Measurements from ENCODE around the gene RIMKLA. TPM values are rescaled to one million over a fixed set of nuclear protein-coding genes. Genes with fewer than 3 reads are reported as not detected.
A peak's percentile ranks its signal among the peaks of the same experiment; 100 is the strongest.

RIMKLA gene
- total and polyA plus RNA-seq, 2 of the 13 experiments (the other 11 are each of a cell fraction or from before 2014, with no cell fraction given) = 2.5 to 3.8 TPM

DNA sequence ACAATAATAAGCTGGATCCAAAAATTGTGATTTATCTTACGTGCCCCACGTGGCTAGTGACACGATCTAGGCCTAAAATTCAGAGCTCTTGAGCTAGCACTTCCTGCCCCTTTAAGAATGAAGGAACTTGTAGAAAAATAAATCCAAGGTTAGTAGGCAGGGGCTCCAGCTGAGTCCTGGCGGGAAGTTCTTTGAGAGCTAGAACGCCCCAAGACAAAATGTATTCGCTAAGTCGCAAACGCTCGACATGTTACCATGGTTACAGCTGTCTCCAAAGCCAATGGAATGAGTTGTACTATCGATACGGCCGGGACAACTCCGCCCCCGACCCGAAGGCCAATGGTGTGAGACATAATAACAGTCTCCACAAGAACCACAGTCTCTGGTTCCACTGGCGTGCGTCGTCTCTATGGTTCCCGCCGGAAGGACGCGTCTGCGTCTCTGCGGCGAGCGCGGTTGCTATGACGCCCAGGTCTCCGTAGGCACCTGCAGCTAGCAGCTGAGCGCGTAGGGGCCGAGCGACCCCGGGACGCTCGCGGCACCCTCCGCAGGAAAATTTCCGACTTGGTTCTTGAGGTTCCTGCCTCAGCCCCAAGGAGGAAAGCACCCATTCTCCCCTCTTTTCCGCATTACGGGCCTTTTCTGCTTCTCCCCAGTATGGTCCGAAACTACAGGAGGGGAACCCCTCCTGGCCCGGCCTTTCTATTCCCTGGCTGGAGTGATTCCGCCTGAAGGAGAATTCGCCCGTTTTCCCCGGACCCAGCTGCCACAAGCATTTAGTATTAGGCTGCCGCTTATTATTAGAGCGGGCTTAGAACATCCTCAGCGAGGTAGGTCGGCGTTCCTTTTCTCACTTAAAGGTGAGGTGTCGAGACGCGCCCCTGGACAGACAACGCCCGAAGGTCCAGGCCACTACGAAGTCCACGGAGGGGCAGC lies 82.5 kb downstream of the RIMKLA start, which contains the start of gene CCDC30 (continued):
- TF ChIP-seq ZHX1 (CRISPR knock-in tag; IDR thresholded peaks at IDR 0.05; ENCODE audit: low read depth) (0 out of 2 replicates have a peak, but pooled peaks have one; percentile 42), ZNF788 (CRISPR knock-in tag; IDR thresholded peaks at IDR 0.05; ENCODE audit: borderline replicate concordance) (peak; percentile 55; the same call in 1 of the 2 replicates), ZNF839 (CRISPR knock-in tag; IDR thresholded peaks at IDR 0.05; ENCODE audit: borderline replicate concordance) (no peak), ZBTB26 (CRISPR knock-in tag; IDR thresholded peaks at IDR 0.05; ENCODE audit: borderline replicate concordance) (no peak), NFKBIZ (CRISPR knock-in tag; IDR thresholded peaks at IDR 0.05) (no peak), HOXA5 (CRISPR knock-in tag; IDR thresholded peaks at IDR 0.05) (no peak), ZNF891 (CRISPR knock-in tag; IDR thresholded peaks at IDR 0.05) (no peak; the same call in 1 of the 2 replicates), TBX3 (IDR thresholded peaks at IDR 0.05; ENCODE audit: borderline replicate concordance) (no peak), SRY (CRISPR knock-in tag; IDR thresholded peaks at IDR 0.05) (no peak), CENPT (CRISPR knock-in tag; IDR thresholded peaks at IDR 0.05; ENCODE audit: low read depth) (no peak), ISL2 (CRISPR knock-in tag; IDR thresholded peaks at IDR 0.05) (no peak), ZNF180 (CRISPR knock-in tag; IDR thresholded peaks at IDR 0.05; ENCODE audit: borderline replicate concordance, low read depth) (no peak), FOXJ3 (CRISPR knock-in tag; IDR thresholded peaks at IDR 0.05; ENCODE audit: borderline replicate concordance) (no peak), KDM3A (CRISPR knock-in tag; IDR thresholded peaks at IDR 0.05; ENCODE audit: low read depth) (no peak), ATM (IDR thresholded peaks at IDR 0.05; ENCODE audit: borderline replicate concordance) (no peak), IRF9 (CRISPR knock-in tag; IDR thresholded peaks at IDR 0.05; ENCODE audit: borderline replicate concordance) (no peak), ATRX (CRISPR knock-in tag; IDR thresholded peaks at IDR 0.05; ENCODE audit: borderline replicate concordance) (no peak), SNAPC5 (CRISPR knock-in tag; IDR thresholded peaks at IDR 0.05; ENCODE audit: borderline replicate concordance) (no peak), HNF1B (CRISPR knock-in tag; IDR thresholded peaks at IDR 0.05) (peak; percentile 64; the same call in 1 of the 2 replicates)
- TF ChIP-seq, protein P1, sequence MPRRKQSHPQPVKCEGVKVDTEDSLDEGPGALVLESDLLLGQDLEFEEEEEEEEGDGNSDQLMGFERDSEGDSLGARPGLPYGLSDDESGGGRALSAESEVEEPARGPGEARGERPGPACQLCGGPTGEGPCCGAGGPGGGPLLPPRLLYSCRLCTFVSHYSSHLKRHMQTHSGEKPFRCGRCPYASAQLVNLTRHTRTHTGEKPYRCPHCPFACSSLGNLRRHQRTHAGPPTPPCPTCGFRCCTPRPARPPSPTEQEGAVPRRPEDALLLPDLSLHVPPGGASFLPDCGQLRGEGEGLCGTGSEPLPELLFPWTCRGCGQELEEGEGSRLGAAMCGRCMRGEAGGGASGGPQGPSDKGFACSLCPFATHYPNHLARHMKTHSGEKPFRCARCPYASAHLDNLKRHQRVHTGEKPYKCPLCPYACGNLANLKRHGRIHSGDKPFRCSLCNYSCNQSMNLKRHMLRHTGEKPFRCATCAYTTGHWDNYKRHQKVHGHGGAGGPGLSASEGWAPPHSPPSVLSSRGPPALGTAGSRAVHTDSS (CRISPR knock-in tag; conservative IDR thresholded peaks at IDR 0.05) = no peak

All from HepG2 (cell line).